Measurements from ENCODE around the gene CAPN5.

CAPN5 gene

GRCh38 chr11:77147668-77148321 is 81.0 kb downstream of the CAPN5 start:
- no peak for DNase-seq (ENCODE audit: low read depth in 2 of 2, low spot score in 1 of 2)

DNA sequence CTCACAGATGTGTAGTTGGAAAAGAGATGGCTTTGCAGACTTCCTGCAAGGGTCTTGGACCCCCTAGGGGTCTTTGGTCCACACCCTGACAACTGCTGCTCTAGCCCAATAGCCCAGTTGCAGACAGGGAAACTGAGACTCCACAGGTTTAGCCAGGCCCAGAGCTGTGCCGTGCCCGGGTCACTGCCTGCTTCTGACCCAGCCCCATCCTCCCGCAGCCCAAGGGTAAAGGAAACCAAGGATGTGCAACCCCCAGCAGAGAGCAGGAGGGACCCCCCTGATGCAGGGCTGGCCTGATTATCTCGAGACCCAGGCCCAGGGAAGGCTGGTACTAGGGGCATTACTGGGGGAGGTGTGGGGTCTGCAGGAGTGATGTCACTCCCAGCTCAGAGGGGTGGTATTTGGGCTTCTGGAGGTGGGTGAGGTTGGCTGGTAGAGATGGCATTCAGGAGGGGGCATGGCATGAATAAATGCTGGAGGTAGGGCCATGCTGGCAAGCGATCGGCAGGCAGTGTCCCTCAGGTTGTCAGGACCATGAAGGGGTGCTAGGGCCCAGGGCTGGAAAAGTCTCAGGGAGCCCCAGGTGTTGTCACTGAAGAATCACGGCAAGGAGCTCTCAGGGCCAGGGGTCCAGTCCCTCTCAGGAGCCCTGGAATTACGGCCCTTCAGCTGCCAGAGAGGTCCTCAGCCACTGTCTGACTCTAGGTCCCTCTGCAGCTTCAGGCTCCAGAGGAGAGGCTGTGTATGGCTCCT is 82.4 kb downstream of the CAPN5 start:
- no peak for DNase-seq (ENCODE audit: low read depth in 2 of 2, low spot score in 1 of 2)

- no peak for DNase-seq (ENCODE audit: low read depth in 2 of 2, low spot score in 1 of 2)
These were observed 83.1 kb downstream of the CAPN5 start for GRCh38 chr11:77149716-77150392.

DNA sequence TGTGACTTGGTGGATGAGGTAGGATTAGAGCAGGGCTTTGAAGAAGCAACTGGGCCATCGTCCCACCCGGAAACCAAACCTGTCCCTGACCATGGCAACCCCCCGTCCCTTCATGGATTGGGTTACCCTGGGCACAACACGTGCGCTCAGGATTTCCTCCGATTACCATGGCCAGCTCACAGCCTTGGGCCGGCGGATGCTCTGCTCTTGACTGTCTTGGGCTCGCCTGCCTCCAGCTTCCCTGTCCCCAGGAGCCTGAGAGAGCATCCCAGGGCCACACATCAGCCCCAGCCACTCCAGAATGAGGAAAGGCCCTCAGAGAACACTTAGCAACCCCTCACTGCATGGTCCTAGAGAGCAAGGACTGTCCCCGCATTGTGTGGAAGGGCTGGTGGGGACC is 84.1 kb downstream of the CAPN5 start:
- DNase-seq (ENCODE audit: low read depth in 2 of 2, low spot score in 1 of 2) = no peak

DNA sequence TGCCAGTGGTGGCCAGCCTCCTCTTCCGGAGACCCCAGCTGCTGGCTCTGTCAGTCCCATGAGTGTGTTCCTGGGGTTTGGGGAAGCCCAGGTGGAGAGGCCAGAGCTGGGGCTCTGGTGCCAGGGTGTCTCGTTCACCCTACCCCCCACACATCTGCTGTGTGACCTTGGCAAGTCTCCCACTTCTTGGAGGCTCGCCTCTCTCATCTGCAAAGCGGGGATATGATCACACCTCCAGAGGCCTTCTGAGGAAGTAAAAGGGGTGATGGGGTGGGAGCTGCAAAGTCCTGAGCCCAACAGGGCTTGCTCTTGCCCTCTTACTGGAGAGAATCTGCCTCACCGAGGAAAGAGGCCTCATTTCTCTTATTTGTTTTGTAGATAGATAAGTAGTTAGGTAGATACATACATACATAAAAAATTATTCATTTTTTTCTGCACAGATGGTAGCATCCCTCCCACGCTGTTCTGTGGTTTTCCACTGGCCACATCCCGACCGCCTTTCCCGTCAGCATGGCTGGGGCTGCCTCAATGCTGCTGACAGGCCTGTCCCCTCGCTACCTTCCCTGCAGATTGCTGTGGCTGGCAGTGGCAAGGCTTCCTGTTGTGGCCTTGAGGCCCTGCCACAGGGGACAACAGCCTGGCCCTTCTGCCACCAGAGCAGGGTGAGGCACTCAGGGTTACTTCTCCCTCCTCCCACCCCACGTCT is 85.2 kb downstream of the CAPN5 start:
- no peak for DNase-seq (ENCODE audit: low read depth in 2 of 2, low spot score in 1 of 2)

DNA sequence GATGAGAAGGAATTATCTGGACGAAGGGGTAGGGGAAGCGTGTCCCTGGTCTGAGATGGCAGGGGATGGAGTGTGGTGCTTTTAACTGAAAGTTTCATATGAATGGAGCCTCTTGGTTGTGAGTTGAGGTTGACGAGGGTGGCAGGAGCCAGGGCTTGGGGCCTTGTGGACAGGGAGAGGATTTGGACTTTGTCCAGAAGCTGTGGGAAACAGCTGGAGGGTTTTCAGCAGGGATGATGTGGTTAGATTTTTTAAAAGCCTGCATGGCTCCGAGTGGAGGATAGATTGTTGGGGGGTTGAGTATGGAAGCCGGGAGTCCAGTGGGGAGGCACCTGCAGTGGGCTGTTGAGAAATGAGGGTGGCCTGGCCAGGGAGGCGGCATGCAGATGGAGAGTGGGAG is 86.1 kb downstream of the CAPN5 start:
- DNase-seq (ENCODE audit: low read depth in 2 of 2, low spot score in 1 of 2) = no peak

GRCh38 chr11:77153276-77154185 is 86.8 kb downstream of the CAPN5 start:
- no peak for DNase-seq (ENCODE audit: low read depth in 2 of 2, low spot score in 1 of 2)

GRCh38 chr11:77154381-77155081 is 87.8 kb downstream of the CAPN5 start:
- DNase-seq (ENCODE audit: low read depth in 2 of 2, low spot score in 1 of 2) = no peak

DNA sequence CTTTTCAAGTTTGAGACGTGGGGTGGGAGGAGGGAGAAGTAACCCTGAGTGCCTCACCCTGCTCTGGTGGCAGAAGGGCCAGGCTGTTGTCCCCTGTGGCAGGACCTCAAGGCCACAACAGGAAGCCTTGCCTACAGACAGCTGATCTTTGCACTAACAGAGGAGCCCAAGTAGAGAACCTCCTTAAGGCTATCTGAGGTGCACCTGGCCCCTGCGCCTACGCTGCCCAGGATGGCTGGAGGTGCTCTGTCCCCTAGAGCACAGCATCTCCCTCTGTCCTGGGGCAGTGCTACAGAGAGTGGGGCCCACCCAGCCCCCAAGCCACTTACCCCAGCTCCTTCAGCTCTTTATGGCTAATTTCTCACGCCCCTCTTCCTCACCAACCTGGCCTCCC is 88.3 kb downstream of the CAPN5 start:
- no peak for DNase-seq (ENCODE audit: low read depth in 2 of 2, low spot score in 1 of 2)

DNA sequence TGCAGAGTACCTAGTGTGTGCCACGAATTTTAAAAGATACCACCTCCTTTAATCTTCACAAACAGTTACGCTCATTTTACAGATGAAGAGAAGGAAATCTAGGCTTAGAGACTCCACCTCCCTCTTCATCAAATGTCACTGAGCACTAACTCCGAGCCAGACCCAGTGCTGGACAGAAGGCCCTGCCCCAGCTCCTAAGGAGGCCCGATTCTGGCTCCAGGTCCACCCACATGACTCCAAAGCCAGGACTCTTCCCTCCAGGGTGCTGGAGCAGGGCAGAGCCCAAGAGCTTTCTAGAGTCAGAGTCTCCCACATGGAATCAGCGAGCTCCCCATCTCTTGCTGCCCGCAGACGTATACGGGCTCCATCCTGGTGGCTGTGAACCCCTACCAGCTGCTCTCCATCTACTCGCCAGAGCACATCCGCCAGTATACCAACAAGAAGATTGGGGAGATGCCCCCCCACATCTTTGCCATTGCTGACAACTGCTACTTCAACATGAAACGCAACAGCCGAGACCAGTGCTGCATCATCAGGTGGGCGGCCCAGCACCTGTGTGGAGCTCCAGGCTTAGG is 88.9 kb downstream of the CAPN5 start:
- DNase-seq (ENCODE audit: low read depth in 2 of 2, low spot score in 1 of 2) = no peak

DNA sequence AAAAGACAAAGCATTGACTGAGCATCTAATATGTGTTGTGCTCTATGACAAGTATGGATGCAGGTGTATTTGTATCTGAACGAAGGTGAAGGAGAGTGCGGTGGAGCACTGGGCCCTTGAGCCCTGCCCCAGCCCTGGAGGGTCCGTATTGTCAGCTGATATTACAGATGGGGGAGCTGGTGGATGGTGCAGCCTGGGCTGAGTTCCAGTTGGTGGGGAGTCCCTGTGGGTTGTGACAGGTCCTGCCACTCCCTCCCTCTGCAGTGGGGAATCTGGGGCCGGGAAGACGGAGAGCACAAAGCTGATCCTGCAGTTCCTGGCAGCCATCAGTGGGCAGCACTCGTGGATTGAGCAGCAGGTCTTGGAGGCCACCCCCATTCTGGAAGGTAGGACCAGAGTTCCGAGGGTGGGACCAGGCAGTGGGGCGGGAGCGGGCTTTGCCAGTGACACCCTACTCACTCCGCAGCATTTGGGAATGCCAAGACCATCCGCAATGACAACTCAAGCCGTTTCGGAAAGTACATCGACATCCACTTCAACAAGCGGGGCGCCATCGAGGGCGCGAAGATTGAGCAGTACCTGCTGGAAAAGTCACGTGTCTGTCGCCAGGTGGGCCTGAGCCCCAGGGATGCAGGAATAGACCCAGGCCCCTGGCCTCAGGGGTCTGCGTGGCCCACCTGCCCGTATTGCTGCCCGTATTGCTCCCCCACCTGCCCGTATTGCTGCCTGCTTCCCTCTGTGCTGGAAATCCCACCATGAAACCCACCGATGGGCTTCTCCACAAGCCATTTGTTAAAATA is 89.8 kb downstream of the CAPN5 start:
- DNase-seq (ENCODE audit: low read depth in 2 of 2, low spot score in 1 of 2) = no peak

GRCh38 chr11:77158041-77158695 is 91.4 kb downstream of the CAPN5 start:
- DNase-seq (ENCODE audit: low read depth in 2 of 2, low spot score in 1 of 2) = no peak

GRCh38 chr11:77159219-77159936 is 92.6 kb downstream of the CAPN5 start:
- no peak for DNase-seq (ENCODE audit: low read depth in 2 of 2, low spot score in 1 of 2)

DNA sequence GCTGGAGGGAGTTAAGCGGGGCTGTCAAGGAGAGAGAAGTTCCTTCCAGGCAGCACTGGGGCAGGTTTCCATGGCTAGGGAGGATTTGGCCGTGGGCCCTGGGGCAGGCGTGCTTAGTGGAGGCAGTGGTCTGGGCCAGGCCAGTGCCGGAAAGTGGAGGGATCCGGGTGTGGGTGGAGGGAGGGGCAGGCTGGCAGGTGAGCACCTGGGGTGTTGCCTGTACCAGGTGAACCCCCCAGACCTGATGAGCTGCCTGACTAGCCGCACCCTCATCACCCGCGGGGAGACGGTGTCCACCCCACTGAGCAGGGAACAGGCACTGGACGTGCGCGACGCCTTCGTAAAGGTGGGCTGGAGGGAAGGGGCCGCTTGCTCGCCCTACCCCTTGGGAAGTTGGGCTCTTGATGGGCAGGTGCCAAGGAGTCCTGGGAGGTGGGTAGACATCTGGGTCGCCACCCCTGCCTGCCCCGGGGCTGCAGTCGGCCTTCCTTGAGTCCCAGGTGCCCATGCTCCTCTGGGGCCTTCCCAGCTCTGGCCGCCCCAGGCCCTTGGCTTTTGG is 93.2 kb downstream of the CAPN5 start:
- DNase-seq (ENCODE audit: low read depth in 2 of 2, low spot score in 1 of 2) = no peak

DNA sequence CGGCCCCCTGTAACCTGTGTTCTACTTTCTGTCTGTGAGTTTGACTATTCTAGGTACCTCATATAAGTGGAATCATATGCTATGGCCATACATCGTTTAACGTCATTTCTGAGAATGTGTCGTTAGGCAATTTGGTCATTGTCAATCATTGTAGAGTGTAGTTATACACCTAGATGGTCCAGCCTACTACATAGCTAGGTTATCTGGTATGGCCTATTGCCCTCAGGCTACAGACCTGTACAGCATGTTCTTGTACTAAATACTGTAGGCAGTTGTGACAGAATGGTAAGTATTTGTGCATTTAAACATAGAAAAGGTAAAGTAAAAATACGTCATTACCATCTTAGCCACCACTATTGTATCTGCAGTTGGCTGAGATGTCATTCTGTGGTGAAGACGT is 96.5 kb downstream of the CAPN5 start:
- no peak for DNase-seq (ENCODE audit: low read depth in 2 of 2, low spot score in 1 of 2)

- DNase-seq (ENCODE audit: low read depth in 2 of 2, low spot score in 1 of 2) = no peak
These were observed 98.3 kb downstream of the CAPN5 start for GRCh38 chr11:77165066-77165465.

DNA sequence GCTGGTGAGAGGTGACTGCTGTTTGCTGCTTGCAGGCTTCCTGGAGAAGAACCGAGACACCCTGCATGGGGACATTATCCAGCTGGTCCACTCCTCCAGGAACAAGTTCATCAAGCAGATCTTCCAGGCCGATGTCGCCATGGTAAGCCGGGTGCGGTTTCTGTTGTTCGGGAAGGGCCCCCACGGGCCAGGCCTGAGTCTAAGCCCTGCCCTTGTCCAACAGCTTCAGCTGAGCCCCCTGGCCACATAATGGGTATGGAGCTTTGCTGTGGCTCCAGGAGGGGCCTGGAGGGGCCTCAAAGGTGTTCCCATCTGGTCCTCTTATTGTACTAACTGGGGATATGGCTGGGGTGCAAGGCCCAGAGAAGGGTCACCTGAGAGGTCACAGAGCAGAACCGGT is 99.2 kb downstream of the CAPN5 start:
- DNase-seq (ENCODE audit: low read depth in 2 of 2, low spot score in 1 of 2) = no peak
